ENCODE data around the gene PRDM16.

GRCh38 chr1:3149277-3149676, 80.3 kb downstream of the PRDM16 start:
- TF ChIP-seq CTCF (conservative IDR thresholded peaks at IDR 0.05; ENCODE audit: low read length) (no peak), EZH2phosphoT487 (IDR thresholded peaks at IDR 0.05; ENCODE audit: borderline replicate concordance) (no peak)
